ENCODE measurements around the gene A1CF.

GRCh38 chr10:50788951-50789945 lies 96.2 kb downstream of the A1CF start:
- peak; percentile 36 for TF ChIP-seq CTCF (IDR thresholded peaks at IDR 0.05; ENCODE audit: poor library complexity)
- TF ChIP-seq EZH2phosphoT487 (IDR thresholded peaks at IDR 0.05; ENCODE audit: low read depth, severe bottlenecking, unreplicated experiment), result no peak
- TF ChIP-seq EZH2 (IDR thresholded peaks at IDR 0.05; ENCODE audit: borderline replicate concordance), result no peak

Data from hepatocyte (in vitro differentiated cells).